GM20000 (cell line): ENCODE data around the gene C1orf116.

ENCODE experiments used
- DNase-seq: peaks from one replicate; pipeline ENCODE4 v3.0.0; 2012; ENCODE audit warnings: low spot score
- CTCF ChIP-seq: IDR thresholded peaks from 2 replicates; pipeline ENCODE4 v1.5.1; 2012; ENCODE audit warnings: mild to moderate bottlenecking, control low read depth; ENCODE audit errors: extremely low read depth, missing control alignments

C1orf116 gene

GRCh38 chr1:206974140-206974539, 58.4 kb downstream of the C1orf116 start:
- no peak for TF ChIP-seq CTCF
- no peak for DNase-seq

GRCh38 chr1:206972728-206973127, 59.8 kb downstream of the C1orf116 start:
- TF ChIP-seq CTCF = no peak

GRCh38 chr1:206971029-206971655, 61.4 kb downstream of the C1orf116 start:
- no peak for TF ChIP-seq CTCF
- no peak for DNase-seq

More at GRCh38 chr1:206972728-206973127, 59.8 kb downstream of the C1orf116 start:
- DNase-seq = no peak

GRCh38 chr1:206970446-206970845, 62.1 kb downstream of the C1orf116 start, which contains the start of gene FCAMR:
FCAMR (minus strand) TSS chr1:206970460; CDS start chr1:206970125, 335 bp downstream.
- no peak for DNase-seq
- no peak for TF ChIP-seq CTCF

GRCh38 chr1:206969090-206969489, 63.5 kb downstream of the C1orf116 start:
- no peak for DNase-seq
- TF ChIP-seq CTCF = no peak
